ENCODE results near the gene CISD1.

DNA sequence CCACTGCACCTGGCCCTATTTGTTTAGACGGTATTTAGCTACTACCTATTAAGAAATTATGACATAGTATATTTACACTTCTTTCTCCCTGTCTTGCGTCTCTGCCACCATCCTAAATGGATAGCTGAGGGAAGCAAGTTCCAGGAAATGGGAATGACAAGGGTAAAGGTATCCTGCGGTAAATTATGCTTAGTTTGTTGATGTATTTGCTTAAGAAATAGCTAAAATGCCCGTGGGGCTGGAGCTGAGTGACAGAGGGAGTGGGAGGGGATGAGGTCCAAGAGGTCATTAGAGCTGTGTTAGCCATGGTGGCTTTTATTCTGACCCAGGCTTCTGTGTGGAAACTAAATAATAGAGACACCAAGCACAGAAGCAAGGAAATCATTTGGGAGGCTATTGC is 36.9 kb downstream of the CISD1 start:
- TF ChIP-seq, protein P1, sequence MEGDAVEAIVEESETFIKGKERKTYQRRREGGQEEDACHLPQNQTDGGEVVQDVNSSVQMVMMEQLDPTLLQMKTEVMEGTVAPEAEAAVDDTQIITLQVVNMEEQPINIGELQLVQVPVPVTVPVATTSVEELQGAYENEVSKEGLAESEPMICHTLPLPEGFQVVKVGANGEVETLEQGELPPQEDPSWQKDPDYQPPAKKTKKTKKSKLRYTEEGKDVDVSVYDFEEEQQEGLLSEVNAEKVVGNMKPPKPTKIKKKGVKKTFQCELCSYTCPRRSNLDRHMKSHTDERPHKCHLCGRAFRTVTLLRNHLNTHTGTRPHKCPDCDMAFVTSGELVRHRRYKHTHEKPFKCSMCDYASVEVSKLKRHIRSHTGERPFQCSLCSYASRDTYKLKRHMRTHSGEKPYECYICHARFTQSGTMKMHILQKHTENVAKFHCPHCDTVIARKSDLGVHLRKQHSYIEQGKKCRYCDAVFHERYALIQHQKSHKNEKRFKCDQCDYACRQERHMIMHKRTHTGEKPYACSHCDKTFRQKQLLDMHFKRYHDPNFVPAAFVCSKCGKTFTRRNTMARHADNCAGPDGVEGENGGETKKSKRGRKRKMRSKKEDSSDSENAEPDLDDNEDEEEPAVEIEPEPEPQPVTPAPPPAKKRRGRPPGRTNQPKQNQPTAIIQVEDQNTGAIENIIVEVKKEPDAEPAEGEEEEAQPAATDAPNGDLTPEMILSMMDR (IDR thresholded peaks at IDR 0.05): no peak
- no peak for TF ChIP-seq POLR2A (IDR thresholded peaks at IDR 0.05)
